K562 (cell line): ENCODE results near the gene SLC5A11.

Source experiments
- CTCF ChIP-seq, 3 experiments: IDR thresholded peaks in 2 of 3; conservative IDR thresholded peaks in 1 of 3; 2 replicates each; pipeline ENCODE4 v1.5.1; 2011 to 2012; ENCODE audit warnings: low read length in 3 of 3, mild to moderate bottlenecking in 3 of 3, control low read depth in 2 of 3, improper control_type of control experiment in 1 of 3, inconsistent platforms in 1 of 3, low read depth in 1 of 3, mixed read lengths in 1 of 3, moderate library complexity in 1 of 3; ENCODE audit not compliant: insufficient read depth in 2 of 3
- MTA3 ChIP-seq: fragments of 450-650 bp; formaldehyde crosslinking; IDR thresholded peaks from 2 replicates; pipeline ENCODE4 v1.6.1; 2017; ENCODE audit warnings: mild to moderate bottlenecking, borderline replicate concordance
- PRPF4 ChIP-seq: fragments of 200-400 bp; formaldehyde crosslinking; IDR thresholded peaks from one replicate; pipeline ENCODE4 v1.6.1; 2017; ENCODE audit warnings: low read length, low read depth, mild to moderate bottlenecking; ENCODE audit not compliant: insufficient read depth, poor library complexity, severe bottlenecking

GRCh38 chr16:24833352-24833751, 12.4 kb upstream of the SLC5A11 start:
- TF ChIP-seq PRPF4 (no peak), CTCF (IDR thresholded peaks at IDR 0.05 in 2 of 3, conservative IDR thresholded peaks at IDR 0.05 in 1 of 3; ENCODE audit: insufficient read depth in 2 of 3, low read depth in 1 of 3, low read length in 3 of 3) (no peak), MTA3 (no peak)
